GM12878 (cell line): ENCODE results near the gene PITPNM3. TPM values are rescaled to one million over a fixed set of nuclear protein-coding genes. Genes with fewer than 3 reads are reported as not detected.

Experiments
- ATAC-seq: fragments of 200-7000 bp; cut with Tn5 transposase; 3 replicates; pipeline ENCODE4 v1.9.1; 2020; ENCODE audit warnings: mild to moderate bottlenecking, moderate library complexity
- BruUV-seq: library from RNA; stranded (reverse); fragments of 400-500 nt; replicated peaks from 2 replicates; lab custom pipeline; 2021; lab: Mats Ljungman, UMichigan
- CTCF ChIA-PET: fragments of 300-600 bp; sonication (Branson Sonifier 250); formaldehyde crosslinking; extraction: SDS; loops from one replicate; lab custom pipeline; 2021; ENCODE audit warnings: inconsistent platforms; lab: Yijun Ruan, JAX
- POLR2A ChIA-PET: fragments of 350-600 bp; formaldehyde crosslinking; extraction: SDS; loops from one replicate; lab custom pipeline; 2021; ENCODE audit warnings: inconsistent platforms; lab: Charles Lee
- RAD21 ChIA-PET: fragments of 300-600 bp; sonication (Branson Sonifier 250); formaldehyde crosslinking; loops from one replicate; lab custom pipeline; 2023; ENCODE audit warnings: antibody characterized with exemption; ENCODE audit not compliant: unreplicated experiment; lab: Charles Lee
- SMC1A ChIA-PET: fragments of 300-600 bp; sonication (Branson Sonifier 250); formaldehyde crosslinking; loops from one replicate; lab custom pipeline; 2023; ENCODE audit not compliant: unreplicated experiment, uncharacterized antibody; lab: Charles Lee
- DNase-seq: peaks from one replicate; pipeline ENCODE4 v3.0.0-alpha.2; 2011; ENCODE audit warnings: low read depth, low spot score
- FAIRE-seq: peaks from 3 replicates; lab custom pipeline; 2011; peaks lifted over from hg19 to GRCh38; lab: Jason Lieb, UNC
- H2AFZ ChIP-seq: 2 replicates; pipeline ENCODE4 v1.6.0; 2011; ENCODE audit warnings: low read depth, low read length, control low read depth; ENCODE audit not compliant: control insufficient read depth
- H3K27ac ChIP-seq: 2 replicates; pipeline ENCODE4 v1.5.1; 2011; ENCODE audit warnings: control low read depth; ENCODE audit not compliant: control insufficient read depth, insufficient read depth
- H3K27me3 ChIP-seq, 2 experiments: replicated peaks in 1 of 2; 2 replicates each; pipeline versions ENCODE4 v1.6.0 to v1.6.1; 2011; ENCODE audit warnings: low read length in 1 of 2; ENCODE audit not compliant: control insufficient read depth in 2 of 2, insufficient read depth in 2 of 2
- H3K36me3 ChIP-seq, 2 experiments: 2 replicates each; pipeline ENCODE4 v1.5.1; 2011; ENCODE audit warnings: low read length in 1 of 2; ENCODE audit not compliant: control insufficient read depth in 2 of 2, insufficient read depth in 2 of 2
- H3K4me1 ChIP-seq: 2 replicates; pipeline ENCODE4 v1.6.1; 2011; ENCODE audit warnings: mild to moderate bottlenecking, low read length, moderate library complexity, mixed read lengths; ENCODE audit not compliant: control insufficient read depth, insufficient read depth
- H3K4me2 ChIP-seq: 2 replicates; pipeline ENCODE4 v1.6.0; 2011; ENCODE audit warnings: control low read depth; ENCODE audit not compliant: control insufficient read depth, insufficient read depth
- H3K4me3 ChIP-seq: fragments of 200-600 bp; sonication (generic); 2 replicates; pipeline ENCODE4 v1.5.1; 2016
- H3K79me2 ChIP-seq: 2 replicates; pipeline ENCODE4 v1.6.0; 2011; ENCODE audit warnings: low read length; ENCODE audit not compliant: control insufficient read depth, insufficient read depth
- H3K9ac ChIP-seq: 2 replicates; pipeline ENCODE4 v1.8.0; 2011; ENCODE audit warnings: low read length, control low read depth, mixed read lengths; ENCODE audit not compliant: control insufficient read depth, insufficient read depth
- H3K9me3 ChIP-seq: replicated peaks from 3 replicates; pipeline ENCODE4 v1.5.1; 2011; ENCODE audit warnings: mild to moderate bottlenecking, low read length; ENCODE audit not compliant: control insufficient read depth, insufficient read depth
- H4K20me1 ChIP-seq: 2 replicates; pipeline ENCODE4 v1.6.0; 2011; ENCODE audit not compliant: control insufficient read depth, insufficient read depth
- DPF2 ChIP-seq: fragments of 450-650 bp; IDR thresholded peaks from 2 replicates; pipeline ENCODE4 v1.6.1; 2017; ENCODE audit warnings: mild to moderate bottlenecking
- MEF2B ChIP-seq: fragments of 450-650 bp; IDR thresholded peaks from 2 replicates; pipeline ENCODE4 v1.6.1; 2018; ENCODE audit warnings: mild to moderate bottlenecking, moderate library complexity; ENCODE audit not compliant: partially characterized antibody, poor library complexity, severe bottlenecking
- RAD21 ChIP-seq: IDR thresholded peaks from 2 replicates; pipeline ENCODE4 v1.6.1; 2011; ENCODE audit warnings: mild to moderate bottlenecking, low read depth, low read length, moderate library complexity; ENCODE audit not compliant: insufficient read depth
- TBL1XR1 ChIP-seq: IDR thresholded peaks from 2 replicates; pipeline ENCODE4 v1.6.1; 2012; ENCODE audit warnings: low read depth, low read length, improper control_type of control experiment
- WGBS: methylation state at CpG from one replicate; pipeline ENCODE4 v1.1.6; 2016; ENCODE audit warnings: low lambda C conversion rate; ENCODE audit not compliant: insufficient replicate concordance, insufficient coverage; ENCODE audit errors: missing lambda C conversion rate; 5-methylcytosine and 5-hydroxymethylcytosine counted together
- in situ Hi-C: fragments of 300-500 bp; cut with MboI; formaldehyde crosslinking; loops from 9 replicates; pipeline ENCODE4 v1.14.3; 2018; ENCODE audit warnings: mixed read lengths
- intact Hi-C: fragments of 100-400 bp; cut with micrococcal nuclease; formaldehyde crosslinking; loops from one replicate; pipeline ENCODE4 v1.14.2; 2022; ENCODE audit not compliant: unreplicated experiment
- polyA plus RNA-seq, 11 experiments: library from polyadenylated mRNA; depleted of rRNA in 4 of 11; unstranded in 6 of 11; stranded (reverse) in 5 of 11; fragments of >200 nt; fragmentation: Nextera tagmentation in 4 of 11; fragmentation: Illumina TruSeq in 1 of 11; extraction: Ambion mirVana in 4 of 11; extraction: Trizol in 1 of 11; gene quantifications; 1 replicate in 1 of 11; 2 replicates in 10 of 11; pipeline versions ENCODE4 v1.2.1 to v1.2.3, GENCODE V29; 2011 to 2016; ENCODE audit warnings: inconsistent platforms in 2 of 11, missing spikeins in 2 of 11, low read depth in 1 of 11
- total RNA-seq, 4 experiments: library from RNA; depleted of rRNA in 3 of 4; stranded (reverse); fragments of >200 nt in 3 of 4; fragmentation: Illumina TruSeq in 1 of 4; extraction: Trizol in 1 of 4; gene quantifications; 2 replicates each; pipeline versions ENCODE4 v1.2.1 to v1.2.3, GENCODE V29; 2013 to 2021
- TF ChIP-seq, protein P1 (sequence below): fragments of 450-650 bp; IDR thresholded peaks from 2 replicates; pipeline ENCODE4 v1.6.1; 2017; ENCODE audit warnings: mild to moderate bottlenecking, low read depth, inconsistent platforms; ENCODE audit not compliant: poor library complexity, severe bottlenecking

PITPNM3 gene
- total and polyA plus RNA-seq, 10 of the 15 experiments (the other 5 are each of a cell fraction or from before 2014, with no cell fraction given), result 0.02 to 0.49 (median 0.19) TPM; not detected in 1

- H3K27me3 ChIP-seq, result peaks cover 0 to 3% of the 10 kb centered on the region in 2 experiments; a peak in 2 of 4 replicates
- TF ChIP-seq RAD21 (no peak), MEF2B (no peak), TBL1XR1 (no peak), DPF2 (no peak)
- TF ChIP-seq, protein P1, sequence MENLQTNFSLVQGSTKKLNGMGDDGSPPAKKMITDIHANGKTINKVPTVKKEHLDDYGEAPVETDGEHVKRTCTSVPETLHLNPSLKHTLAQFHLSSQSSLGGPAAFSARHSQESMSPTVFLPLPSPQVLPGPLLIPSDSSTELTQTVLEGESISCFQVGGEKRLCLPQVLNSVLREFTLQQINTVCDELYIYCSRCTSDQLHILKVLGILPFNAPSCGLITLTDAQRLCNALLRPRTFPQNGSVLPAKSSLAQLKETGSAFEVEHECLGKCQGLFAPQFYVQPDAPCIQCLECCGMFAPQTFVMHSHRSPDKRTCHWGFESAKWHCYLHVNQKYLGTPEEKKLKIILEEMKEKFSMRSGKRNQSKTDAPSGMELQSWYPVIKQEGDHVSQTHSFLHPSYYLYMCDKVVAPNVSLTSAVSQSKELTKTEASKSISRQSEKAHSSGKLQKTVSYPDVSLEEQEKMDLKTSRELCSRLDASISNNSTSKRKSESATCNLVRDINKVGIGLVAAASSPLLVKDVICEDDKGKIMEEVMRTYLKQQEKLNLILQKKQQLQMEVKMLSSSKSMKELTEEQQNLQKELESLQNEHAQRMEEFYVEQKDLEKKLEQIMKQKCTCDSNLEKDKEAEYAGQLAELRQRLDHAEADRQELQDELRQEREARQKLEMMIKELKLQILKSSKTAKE, result no peak
- TF ChIP-seq, all 136 proteins: peak for 0
- Histone ChIP-seq H2AFZ (no peak overlapping the region), H3K4me3 (no peak overlapping the region), H3K9me3 (no peaks in the 10 kb centered on the region), H3K27ac (no peak overlapping the region), H4K20me1 (no peaks in the 10 kb centered on the region; the same call in 1 of the 2 replicates), H3K4me2 (no peak overlapping the region), H3K4me1 (peaks cover 15% of the 10 kb centered on the region), H3K79me2 (no peaks in the 10 kb centered on the region), H3K9ac (no peak overlapping the region), H3K36me3 (no peaks in the 10 kb centered on the region)
- intact Hi-C loops, result no loop called here
- POLR2A ChIA-PET, result no interaction called here
- RAD21 ChIA-PET, result no interaction called here
- CTCF ChIA-PET, result interaction anchor here (0.6 to 1.2 kb wide), 2 partner anchors 58 to 77 kb away, joined by 4 to 7 read pairs; no protein-coding TSS in a partner anchor
- BruUV-seq, result no TSS peak
- WGBS, result 6% methylated on average over 9 of the region's 9 CpGs
- in situ Hi-C loops, result no loop called here
- ATAC-seq (no peak), DNase-seq (no peak), FAIRE-seq (no peak)
- SMC1A ChIA-PET, result interaction anchor here (0.6 to 1.2 kb wide), 2 partner anchors 13 to 25 kb away, joined by 3 read pairs; no protein-coding TSS in a partner anchor
Measured at GRCh38 chr17:6549384-6550036, 6.8 kb downstream of the PITPNM3 start.
